GM18861 (cell line): ENCODE data around the gene BBS9.
"Not testable (repeated sequence)": the region's sequence is repeated elsewhere in the genome, so short reads cannot be mapped to it uniquely, and the experiment has no call there.

Experiments
- ATAC-seq: cut with Tn5 transposase; IDR thresholded peaks from one replicate; pipeline ENCODE4 v1.9.1; 2021; ENCODE audit not compliant: unreplicated experiment

BBS9 gene

GRCh38 chr7:33193308-33193864, 64.0 kb downstream of the BBS9 start:
- no peak for ATAC-seq

GRCh38 chr7:33195264-33195663, 65.9 kb downstream of the BBS9 start:
- no peak for ATAC-seq

- no peak for ATAC-seq
Measured at GRCh38 chr7:33196221-33196620, 66.9 kb downstream of the BBS9 start.

GRCh38 chr7:33200282-33200681, 70.9 kb downstream of the BBS9 start:
- no peak for ATAC-seq

- ATAC-seq = no peak
Measured at GRCh38 chr7:33201821-33202220, 72.5 kb downstream of the BBS9 start.

- ATAC-seq = no peak
Measured at GRCh38 chr7:33210958-33211357, 81.6 kb downstream of the BBS9 start.

- no peak for ATAC-seq
Measured at GRCh38 chr7:33212144-33212543, 82.8 kb downstream of the BBS9 start.

- no peak for ATAC-seq
Measured at GRCh38 chr7:33215992-33216391, 86.6 kb downstream of the BBS9 start.

- no peak for ATAC-seq
Measured at GRCh38 chr7:33217595-33217994, 88.2 kb downstream of the BBS9 start.

- not testable (repeated sequence) for ATAC-seq
Measured at GRCh38 chr7:33218841-33219535, 89.6 kb downstream of the BBS9 start.

GRCh38 chr7:33220231-33220630, 90.9 kb downstream of the BBS9 start:
- ATAC-seq = no peak

GRCh38 chr7:33221390-33221789, 92.0 kb downstream of the BBS9 start:
- ATAC-seq = no peak

- no peak for ATAC-seq
Measured at GRCh38 chr7:33232632-33233145, 103.3 kb downstream of the BBS9 start.

- ATAC-seq = no peak
Measured at GRCh38 chr7:33233659-33234058, 104.3 kb downstream of the BBS9 start.

GRCh38 chr7:33237036-33237435, 107.7 kb downstream of the BBS9 start:
- no peak for ATAC-seq

GRCh38 chr7:33243319-33243881, 114.0 kb downstream of the BBS9 start:
- ATAC-seq = no peak

- ATAC-seq = no peak
Measured at GRCh38 chr7:33248671-33249070, 119.3 kb downstream of the BBS9 start.

GRCh38 chr7:33250421-33250871, 121.1 kb downstream of the BBS9 start:
- no peak for ATAC-seq

GRCh38 chr7:33251301-33251700, 121.9 kb downstream of the BBS9 start:
- ATAC-seq = no peak

- no peak for ATAC-seq
Measured at GRCh38 chr7:33258491-33258951, 129.2 kb downstream of the BBS9 start.

- ATAC-seq = peak; percentile 67
Measured at GRCh38 chr7:33261585-33261984, 132.2 kb downstream of the BBS9 start.

GRCh38 chr7:33262476-33262875, 133.1 kb downstream of the BBS9 start:
- ATAC-seq = no peak
